GM12891 (cell line): ENCODE results near the gene CTNNA2.

Experiments used
- PAX5 ChIP-seq: IDR thresholded peaks from 2 replicates; pipeline ENCODE4 v1.6.1; 2011; ENCODE audit warnings: low read length, moderate library complexity, mild to moderate bottlenecking; ENCODE audit not compliant: insufficient read depth, severe bottlenecking
- POLR2A ChIP-seq: IDR thresholded peaks from 2 replicates; pipeline ENCODE4 v1.6.1; 2011; ENCODE audit warnings: low read depth, low read length, control low read depth
- POLR2AphosphoS5 ChIP-seq: IDR thresholded peaks from 2 replicates; pipeline ENCODE4 v1.6.1; 2011; ENCODE audit warnings: low read depth, low read length, control low read depth
- SPI1 ChIP-seq: IDR thresholded peaks from 2 replicates; pipeline ENCODE4 v1.6.1; 2011; ENCODE audit warnings: low read depth, low read length, control low read depth
- TAF1 ChIP-seq: IDR thresholded peaks from 2 replicates; pipeline ENCODE4 v1.6.1; 2011; ENCODE audit warnings: low read depth, low read length, control low read depth

GRCh38 chr2:80186262-80186661 is 673.4 kb downstream of the CTNNA2 start:
- TF ChIP-seq PAX5 (no peak), POLR2A (no peak), TAF1 (no peak), SPI1 (no peak), POLR2AphosphoS5 (no peak)
